Hepatic stellate cell (primary cell): Measurements from ENCODE around the gene EBF4.

Experiments
- DNase-seq: peaks from one replicate; pipeline ENCODE4 v3.0.0; 2011; ENCODE audit warnings: low spot score

Gene EBF4

DNA sequence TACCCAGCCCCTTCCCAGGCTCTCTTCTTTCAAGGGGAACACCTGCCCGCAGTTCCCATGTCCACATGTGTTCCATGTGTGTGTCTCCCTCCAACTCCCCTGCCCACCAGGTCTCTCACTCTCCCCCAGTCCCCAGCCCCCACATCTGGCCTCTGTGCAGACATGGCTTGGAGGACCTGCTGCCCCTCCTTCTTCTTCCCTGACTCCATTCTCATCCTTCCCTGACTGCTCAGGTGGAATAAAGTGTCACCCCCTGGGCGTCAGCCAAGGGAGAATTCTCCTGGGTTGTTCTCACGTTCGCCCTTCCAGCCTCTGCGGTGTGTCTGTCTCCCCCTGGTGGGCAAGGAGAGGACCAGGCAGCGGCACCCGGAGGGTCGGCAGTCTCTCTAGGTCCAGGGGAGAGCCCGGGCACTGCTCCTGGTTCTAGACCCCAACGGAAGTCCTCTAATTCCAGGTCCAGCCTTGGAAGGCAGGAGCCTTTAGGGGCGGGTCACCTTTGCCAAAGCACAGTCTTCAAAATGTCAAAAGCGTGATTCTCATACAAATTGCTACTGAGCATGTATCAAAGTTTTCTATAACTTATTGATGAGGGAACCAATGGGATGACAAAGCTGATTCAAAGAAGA is 50.5 kb downstream of the EBF4 start:
- DNase-seq, result peak; percentile 70

GRCh38 chr20:2745060-2745910 is 52.7 kb downstream of the EBF4 start:
- DNase-seq, result no peak

- DNase-seq, result no peak
These were observed 53.5 kb downstream of the EBF4 start for GRCh38 chr20:2745936-2746635.

DNA sequence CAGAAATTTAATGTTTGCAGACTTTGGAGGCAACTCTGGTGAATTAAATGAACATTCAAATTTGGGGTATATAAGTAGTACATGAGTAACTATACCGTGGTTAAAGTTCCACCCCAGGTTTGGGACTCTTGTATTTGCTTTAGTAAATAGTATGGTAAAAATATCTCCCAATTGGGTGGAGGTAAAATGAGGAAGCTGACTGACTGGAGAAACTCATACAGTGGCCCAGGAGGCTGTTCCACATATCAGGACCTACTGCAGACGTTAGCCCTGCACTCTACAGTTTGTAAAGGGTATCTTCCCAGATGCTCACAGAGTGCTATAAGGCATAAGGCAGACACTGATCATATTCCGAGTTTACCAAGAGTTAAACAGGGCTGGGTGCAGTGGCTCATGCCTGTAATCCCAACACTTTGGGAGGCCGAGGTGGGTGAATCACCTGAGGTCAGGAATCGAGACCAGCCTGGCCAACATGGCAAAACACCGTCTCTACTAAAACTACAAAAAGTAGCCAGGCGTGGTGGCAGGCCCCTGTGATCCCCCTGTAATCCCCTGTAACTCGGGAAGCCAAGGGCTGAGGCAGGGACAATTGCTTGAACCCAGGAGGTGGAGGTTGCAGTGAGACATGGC is 54.2 kb downstream of the EBF4 start:
- no peak for DNase-seq

GRCh38 chr20:2747676-2748235 is 55.2 kb downstream of the EBF4 start:
- DNase-seq, result no peak

DNA sequence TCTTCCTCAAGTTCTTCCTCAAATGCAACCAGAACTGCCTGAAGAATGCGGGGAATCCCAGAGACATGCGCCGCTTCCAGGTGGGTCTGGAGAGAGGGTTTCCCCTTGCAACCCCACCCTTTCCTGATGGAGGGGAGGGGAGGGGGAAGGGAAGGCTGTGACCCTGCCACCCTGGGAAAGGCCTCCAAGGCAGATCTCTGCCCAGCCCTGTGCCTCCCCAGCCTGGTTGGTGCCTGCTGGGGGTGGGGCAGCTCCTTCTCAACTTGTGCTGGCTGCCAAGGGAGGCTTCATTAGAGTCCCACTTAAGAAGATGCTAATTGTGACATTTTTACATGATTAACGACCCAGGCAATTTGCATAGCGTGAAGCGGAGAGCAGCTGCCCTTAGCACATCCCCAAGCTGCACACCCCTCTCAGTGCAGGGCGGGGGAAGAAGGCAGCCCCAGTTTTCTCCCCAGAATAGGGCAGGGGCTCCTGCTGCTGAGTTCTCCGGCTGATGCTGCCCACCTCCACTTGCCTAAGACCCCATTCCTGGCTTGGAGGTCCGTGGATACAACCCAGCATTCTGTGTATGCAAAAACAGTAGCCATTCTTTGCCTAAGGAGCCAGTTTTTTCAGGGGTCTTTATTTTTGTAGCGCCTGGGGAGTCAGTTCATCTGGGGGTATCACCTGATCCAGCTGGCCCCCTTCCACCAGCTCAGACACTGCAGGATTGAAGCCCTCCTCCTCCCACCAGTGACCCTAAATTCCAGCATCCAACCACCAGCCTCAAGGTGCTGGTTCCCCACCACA is 56.2 kb downstream of the EBF4 start:
- DNase-seq, result no peak

DNA sequence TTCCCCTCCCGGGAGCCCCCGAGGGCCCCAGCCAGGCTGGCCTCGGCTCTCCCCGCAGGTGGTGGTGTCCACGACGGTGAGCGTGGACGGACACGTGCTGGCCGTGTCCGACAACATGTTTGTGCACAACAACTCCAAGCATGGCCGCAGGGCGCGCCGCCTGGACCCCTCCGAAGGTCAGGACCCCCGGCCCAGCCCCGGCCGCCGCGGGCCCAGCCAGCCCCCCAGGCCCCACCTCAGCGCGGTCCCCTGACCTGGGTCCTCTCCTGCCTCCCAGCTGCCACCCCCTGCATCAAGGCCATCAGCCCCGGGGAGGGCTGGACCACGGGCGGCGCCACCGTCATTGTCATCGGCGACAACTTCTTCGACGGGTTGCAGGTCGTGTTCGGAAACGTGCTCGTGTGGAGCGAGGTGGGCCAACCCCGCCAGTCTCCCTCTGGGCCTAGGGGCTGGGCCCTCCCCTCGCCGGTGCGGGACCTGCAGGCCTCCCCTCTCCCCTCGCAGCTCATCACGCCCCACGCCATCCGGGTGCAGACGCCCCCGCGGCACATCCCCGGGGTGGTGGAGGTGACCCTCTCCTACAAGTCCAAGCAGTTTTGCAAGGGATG is 56.9 kb downstream of the EBF4 start:
- DNase-seq, result no peak

GRCh38 chr20:2749951-2750490 is 57.4 kb downstream of the EBF4 start:
- DNase-seq, result no peak

DNA sequence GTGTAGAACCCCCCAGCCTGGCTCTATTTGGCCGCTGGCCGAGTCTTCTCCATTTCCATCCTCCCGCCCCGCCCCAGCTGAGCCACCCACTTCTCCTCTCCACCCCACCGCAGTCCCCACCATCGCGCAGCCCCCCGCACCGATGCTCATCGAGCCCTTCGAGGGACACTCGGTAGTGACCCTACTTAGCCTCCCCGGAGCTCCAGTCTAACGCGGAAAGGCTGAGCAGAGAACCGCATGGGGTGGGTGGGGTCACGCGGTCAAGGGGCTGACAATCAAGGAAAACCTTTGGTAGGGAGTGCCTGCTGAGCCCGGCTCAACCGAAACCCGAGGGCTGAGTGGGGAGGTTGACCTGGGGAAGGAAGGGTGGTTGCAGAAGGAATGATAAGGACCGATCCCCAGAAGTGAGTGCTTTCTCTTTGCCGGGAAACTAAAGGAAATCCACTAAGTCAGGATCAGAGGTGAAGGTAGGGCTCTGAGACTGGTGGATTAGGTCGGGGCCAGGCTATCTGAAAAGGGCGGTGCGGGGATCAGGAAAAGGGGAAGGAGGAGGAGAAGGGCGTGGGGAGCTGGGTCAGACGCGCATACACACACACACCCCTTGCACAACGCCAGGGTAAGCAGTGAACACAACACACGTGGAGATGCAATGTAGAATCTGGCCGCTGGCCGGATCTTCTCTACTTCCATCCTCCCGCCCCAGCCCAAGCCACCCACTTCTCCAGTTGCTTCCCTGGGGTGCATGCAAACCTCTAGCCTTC is 58.1 kb downstream of the EBF4 start:
- peak; percentile 57 for DNase-seq

DNA sequence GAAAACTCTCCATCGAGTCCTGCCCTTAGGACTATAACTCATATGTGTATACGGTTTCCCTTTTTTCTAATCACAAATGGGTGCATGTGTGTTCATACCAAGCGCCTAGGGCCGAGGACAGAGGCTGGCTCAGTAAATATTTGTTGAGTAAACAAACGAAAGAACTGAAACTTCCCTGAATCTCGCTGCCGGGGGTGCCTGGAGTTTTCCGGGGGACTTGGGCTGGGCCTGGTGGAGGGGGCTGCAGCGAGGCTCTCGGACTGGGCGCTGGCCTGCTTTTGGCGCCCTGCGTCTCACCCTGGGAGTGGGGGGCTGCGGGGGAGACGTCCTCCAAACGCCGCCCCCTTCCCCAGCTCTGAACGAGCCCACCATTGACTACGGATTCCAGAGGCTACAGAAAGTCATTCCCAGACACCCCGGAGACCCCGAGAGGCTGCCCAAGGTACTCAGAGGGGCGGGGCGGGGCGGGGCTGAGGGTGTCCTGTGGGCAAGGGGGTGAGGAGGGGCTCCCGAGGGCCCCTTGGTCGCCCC is 58.8 kb downstream of the EBF4 start:
- DNase-seq, result no peak

DNA sequence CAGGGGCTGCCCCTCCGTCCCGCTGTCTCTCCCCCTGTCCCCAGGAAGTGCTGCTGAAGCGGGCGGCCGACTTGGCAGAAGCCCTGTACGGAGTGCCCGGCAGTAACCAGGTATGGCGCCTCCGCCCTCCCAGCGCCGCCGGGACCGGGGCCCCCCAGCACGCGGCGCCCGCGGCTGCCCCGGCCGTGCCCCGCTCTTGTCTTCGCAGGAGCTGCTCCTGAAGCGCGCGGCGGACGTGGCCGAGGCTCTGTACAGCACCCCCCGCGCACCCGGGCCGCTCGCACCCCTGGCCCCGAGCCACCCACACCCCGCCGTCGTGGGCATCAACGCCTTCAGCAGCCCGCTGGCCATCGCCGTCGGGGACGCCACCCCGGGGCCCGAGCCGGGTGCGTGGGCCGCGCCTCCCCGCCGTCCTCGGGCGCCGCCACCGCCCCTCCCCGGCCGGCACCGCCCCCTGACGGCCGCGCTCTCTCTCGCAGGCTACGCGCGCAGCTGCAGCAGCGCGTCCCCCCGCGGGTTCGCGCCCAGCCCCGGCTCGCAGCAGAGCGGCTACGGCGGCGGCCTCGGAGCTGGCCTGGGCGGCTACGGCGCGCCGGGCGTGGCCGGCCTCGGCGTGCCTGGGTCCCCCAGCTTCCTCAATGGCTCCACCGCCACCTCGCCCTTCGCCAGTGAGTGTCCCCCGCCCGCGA is 59.4 kb downstream of the EBF4 start:
- DNase-seq, result peak; percentile 46

GRCh38 chr20:2752567-2753460 is 60.2 kb downstream of the EBF4 start:
- peak; percentile 62 for DNase-seq

DNA sequence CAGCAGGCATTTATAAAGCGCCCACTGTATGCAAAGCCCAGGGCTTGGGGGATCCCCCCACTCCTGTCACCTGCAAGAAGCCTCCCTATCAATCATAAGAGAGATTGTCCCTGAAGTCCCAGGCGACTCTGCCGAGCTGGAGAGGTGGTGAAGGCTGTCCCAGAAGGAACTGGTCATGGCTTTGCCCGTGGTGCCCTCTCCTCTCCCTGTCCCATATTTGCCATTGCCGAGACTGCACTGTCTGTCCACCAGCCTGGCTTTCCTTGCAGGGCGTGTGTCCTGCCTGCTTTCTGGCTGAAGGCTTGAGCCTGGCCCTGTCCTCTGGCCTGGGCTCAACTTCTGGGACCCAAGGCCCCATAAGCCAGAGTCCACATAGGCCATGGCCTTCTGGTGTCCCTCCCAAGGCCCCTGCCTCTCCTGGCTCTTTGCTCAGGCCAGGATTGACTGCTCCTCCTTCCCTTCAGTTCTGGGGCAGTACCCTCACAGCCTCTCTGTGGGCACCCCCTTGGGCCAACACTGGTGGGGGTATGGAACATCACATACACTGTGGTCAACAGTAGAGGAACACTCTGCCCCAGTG is 61.0 kb downstream of the EBF4 start:
- DNase-seq, result no peak

GRCh38 chr20:2754424-2754823 is 61.8 kb downstream of the EBF4 start:
- DNase-seq, result no peak

DNA sequence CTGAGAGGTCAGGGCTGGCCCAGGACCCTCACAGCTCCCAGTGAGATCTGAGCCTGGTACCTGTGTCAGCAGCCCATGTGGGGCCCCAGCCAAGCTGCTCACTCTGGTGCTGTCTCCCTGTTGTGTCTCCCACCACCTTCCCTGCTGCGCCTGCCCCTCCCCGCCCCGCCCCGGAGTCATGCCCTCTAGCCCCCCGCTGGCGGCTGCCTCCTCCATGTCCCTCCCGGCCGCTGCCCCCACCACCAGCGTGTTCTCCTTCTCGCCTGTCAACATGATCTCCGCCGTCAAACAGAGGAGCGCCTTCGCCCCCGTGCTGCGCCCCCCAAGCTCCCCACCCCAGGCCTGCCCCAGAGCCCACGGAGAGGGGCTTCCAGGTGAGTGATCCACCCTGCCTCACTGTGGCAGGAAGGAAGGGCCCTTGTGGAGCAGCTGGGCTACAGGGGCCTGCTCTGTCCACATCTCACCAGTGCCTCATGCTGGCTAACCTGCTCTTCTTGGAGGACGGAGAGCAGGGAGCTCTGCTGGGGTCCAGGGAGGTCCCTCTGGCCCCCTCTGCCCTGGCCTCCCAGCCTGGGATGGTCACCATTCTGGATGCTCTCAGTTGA is 63.0 kb downstream of the EBF4 start:
- no peak for DNase-seq

GRCh38 chr20:2756056-2756611 is 63.6 kb downstream of the EBF4 start:
- DNase-seq, result peak; percentile 80

DNA sequence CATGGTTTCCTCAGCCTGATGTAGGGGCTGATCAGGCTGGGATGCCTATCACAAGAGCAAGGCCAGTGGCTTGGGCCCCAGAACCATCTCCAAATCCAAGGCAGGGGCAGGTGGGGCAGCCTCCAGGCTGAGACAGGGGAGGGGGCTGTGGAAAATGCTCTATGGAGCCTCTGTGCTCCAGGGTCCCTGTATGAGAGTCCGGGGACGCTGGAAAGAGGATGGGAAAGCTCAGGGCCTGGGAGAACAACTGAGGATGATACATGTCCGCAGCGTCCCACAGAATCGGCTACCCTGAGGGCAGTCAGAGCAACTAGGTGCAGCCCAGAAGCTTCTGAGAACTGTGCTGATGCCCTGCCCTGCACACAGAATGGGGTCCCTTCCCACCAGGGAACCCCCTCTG is 64.4 kb downstream of the EBF4 start:
- no peak for DNase-seq
